HUDEP-2 (cell line): ENCODE data around the gene OR5AP2.
A peak's percentile ranks its signal among the peaks of the same experiment; 100 is the strongest.
"Not testable (repeated sequence)": the region's sequence is repeated elsewhere in the genome, so short reads cannot be mapped to it uniquely, and the experiment has no call there.

Experiments
- DNase-seq, 76 experiments: peaks; one replicate each; lab custom pipeline; 2025; ENCODE audit not compliant: unreplicated experiment in 76 of 76; lab: John Stamatoyannopoulos, UW

OR5AP2 gene

DNA sequence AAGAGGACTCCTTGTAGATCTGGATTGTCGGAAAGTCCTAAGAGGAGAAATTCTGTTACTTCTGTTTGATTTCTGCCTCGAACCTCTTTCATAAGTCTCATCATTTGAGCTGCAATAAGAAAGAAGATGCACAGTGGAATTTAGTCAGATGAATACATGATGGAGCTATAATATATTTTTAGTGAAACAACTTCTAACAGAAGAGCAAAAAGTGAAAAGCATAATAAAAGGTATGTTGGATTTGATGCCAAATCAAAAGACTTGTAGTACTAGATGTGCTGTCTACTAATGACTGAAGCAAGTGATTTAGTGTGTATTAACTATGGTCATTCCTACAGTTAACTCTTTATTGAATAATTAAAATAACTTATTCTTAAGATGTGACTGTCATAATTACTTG, at the start of gene OR5AP2:
TSS of gene OR5AP2 (minus strand) at position 101 of the 400 bp plus-strand sequence. CDS start at position 101, 0 bp downstream.
- no peak for DNase-seq

DNA sequence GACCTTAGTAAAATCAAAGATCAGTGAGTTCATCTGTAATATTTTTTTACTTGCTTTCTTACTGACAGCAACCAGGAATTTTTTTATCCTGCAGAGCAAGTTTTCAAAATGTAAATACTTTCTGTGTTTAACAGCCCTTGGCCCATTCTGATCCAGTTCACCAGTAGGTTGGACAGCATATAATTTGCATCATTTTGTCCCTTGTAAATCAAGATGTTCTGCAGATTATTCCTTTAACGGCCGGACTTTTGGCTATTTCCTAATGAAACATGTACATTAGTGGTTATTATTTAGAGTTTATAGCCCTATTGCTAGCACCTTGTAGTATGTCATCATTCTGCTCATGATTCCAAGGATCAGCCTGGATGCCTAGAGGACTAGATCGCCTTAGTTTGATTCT, 48.9 kb upstream of the OR5AP2 start:
- DNase-seq, result not testable (repeated sequence)

DNA sequence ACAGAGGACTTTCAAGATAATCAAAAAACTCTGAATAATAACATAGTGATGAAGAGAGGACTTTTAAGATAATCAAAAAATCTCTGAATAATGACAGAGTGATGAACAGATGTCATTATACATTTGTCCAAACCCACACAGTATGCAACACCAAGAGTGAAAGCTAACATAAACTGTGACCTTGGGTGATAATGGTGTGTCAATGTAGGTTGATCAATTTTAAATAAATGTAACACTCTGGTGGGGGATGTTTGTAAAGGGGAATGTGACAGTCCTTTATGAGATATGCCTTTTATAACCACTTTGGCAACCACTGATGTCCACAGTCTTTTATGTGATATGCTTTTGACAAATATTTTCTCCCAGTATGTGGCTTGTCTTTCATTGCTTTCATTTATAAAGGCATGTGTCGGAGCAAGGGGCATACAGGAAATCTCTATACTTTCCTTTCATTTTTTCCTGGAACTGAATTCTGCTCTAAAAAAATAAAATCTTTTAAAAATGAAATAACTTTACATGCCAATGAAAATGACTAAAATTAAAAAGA, 46.4 kb upstream of the OR5AP2 start:
- no peak for DNase-seq

DNA sequence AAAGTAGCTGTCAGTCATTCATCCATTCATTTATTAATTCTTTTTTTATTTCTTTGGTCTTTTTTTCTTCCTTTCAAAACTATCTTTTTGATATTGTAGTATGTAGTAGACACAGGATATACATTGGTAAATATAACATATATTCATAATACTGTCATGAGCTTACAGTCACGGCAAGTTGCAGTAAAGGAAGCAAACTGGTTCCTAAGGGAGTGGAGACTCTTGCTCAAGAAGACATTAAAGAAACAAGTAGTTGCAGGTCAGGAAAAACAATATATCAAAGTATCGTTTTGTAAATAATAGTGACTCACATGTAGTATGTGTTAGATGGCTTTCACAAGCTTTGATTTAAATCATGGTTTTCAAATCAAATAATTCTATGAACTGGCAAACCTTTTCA, 28.7 kb upstream of the OR5AP2 start:
- DNase-seq, result no peak

DNA sequence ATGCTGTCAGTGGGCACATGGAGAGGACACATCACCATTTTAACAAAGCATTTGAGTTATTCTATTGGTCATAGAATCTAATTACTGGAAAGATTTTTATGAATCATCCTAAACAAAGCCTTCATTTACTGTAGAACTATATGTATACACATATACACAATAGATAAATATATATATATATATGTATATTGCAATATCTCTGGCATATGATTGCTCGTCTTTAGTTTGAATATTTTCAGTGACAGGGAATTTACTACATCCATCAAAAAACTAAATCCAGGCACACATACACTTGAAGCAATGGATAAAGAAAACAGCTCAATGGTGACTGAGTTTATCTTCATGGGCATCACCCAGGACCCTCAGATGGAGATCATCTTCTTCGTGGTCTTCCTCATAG, 21.1 kb upstream of the OR5AP2 start, which contains the start of gene OR5AR1:
TSS of gene OR5AR1 (plus strand) at position 301 of the 400 bp plus-strand sequence. CDS start at position 301, 0 bp downstream.
- no peak for DNase-seq

DNA sequence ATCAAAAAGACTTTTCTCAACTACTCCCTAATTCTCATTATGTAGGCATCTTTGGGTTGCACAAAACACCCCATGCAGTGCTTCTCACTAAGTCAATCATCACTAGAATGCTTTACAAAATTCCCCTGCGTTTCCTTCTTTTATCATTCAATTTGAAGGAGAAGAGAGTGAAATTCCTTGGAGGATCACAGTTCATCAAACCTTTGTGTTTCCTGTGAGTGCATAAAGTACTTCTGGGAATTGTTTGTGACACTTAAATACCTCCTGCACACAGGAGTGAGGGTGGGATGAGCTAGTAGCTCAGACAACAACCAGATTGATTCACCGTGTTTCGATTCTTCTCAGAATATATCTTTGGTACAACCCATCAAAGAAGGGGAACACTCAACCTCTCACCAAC, 17.5 kb upstream of the OR5AP2 start:
- DNase-seq, result no peak

DNA sequence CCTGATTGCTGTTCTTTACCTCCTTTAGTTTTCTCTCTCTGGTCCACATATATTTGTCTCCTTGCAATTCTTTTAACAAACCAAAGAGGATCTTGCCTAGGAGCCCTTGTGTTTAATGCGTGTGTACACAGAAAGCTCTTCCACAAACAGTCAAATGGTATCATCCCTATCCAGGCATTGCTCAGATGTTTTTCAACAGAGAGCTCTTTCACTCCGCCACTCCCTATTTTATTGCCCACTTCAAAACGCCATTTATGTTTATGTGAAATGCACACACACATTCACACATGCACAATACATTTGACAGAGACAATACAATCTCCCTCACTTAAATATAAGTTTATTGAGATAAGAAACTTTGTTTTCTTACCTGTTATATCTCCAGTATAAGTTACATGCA, 4.7 kb downstream of the OR5AP2 start:
- no peak for DNase-seq

DNA sequence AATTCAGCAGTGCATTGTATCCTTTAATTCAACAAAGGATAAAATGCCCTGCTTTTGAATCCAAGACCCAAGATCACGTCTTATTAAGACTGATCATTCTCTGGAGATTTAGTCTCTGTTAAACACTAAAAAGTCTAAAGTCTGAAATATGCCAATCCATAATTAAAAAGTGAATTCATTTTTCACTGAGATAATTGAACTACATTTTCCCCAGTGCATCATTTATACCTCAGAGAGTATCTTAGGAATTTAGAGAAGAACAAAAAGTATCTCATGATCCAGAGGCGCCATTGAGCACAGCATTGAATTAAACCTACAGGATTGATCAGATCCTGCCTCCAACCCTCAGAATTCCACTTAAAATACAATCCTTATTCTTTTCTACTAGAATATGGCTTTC, 5.4 kb downstream of the OR5AP2 start:
- no peak for DNase-seq

DNA sequence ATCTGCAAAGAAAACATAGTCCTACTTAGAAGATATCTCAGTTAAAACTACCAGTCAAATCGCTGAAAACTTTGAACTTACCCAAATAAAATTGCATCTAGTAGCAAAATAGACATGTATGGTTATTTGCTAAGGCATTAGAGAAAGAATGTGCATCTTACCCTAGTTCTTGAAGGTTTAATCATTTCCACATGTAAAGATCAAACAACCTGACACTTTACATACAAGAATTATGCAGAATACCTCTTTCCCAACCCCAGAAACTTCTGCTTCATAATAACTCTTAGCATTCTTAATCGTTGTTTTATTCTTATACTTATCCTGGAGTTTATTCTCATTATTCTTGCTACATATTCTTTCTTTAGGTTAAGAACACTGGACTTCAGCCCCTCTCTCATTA, 9.9 kb downstream of the OR5AP2 start:
- DNase-seq, result no peak

DNA sequence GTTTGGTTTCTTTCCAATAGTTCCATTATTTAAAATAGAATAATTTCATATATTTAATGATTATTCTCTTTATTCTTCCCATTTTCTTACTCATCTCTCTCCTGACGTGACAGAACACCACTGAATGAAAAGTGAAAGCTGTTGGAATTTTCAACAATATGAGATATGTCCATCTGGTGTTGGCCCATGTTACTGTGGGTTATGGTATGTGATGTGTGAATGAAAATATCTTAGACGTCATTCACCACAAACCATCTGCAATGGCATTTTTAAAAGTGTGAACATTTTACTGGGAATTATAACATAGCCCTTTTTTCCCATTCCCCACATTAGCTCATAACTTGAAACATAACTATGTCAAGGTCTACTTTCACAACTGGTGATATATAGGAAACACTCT, 16.3 kb downstream of the OR5AP2 start:
- DNase-seq, result no peak

DNA sequence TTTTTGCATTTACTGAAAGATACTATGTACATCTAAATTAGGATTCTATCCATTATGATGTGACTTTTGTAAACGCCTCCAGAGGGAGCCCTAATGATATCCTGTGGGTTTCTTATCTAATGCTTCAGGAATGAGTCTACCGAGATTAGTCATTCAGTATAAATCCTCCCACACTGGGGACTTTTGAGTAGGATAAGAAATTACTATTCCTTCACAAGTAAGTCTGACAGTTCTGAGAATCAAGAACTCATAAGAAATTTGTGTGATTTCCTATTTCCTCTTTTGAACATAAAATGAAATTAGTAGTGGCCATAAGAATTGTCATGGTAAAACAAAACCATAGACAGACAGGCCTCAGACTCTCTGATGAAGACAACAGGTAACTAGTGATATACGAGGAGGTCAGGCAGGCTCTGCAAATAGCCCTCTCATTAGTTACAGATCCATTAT, 17.6 kb downstream of the OR5AP2 start:
- peak in 14 of 76 experiments; percentile 0 to 60 (median 8) for DNase-seq

DNA sequence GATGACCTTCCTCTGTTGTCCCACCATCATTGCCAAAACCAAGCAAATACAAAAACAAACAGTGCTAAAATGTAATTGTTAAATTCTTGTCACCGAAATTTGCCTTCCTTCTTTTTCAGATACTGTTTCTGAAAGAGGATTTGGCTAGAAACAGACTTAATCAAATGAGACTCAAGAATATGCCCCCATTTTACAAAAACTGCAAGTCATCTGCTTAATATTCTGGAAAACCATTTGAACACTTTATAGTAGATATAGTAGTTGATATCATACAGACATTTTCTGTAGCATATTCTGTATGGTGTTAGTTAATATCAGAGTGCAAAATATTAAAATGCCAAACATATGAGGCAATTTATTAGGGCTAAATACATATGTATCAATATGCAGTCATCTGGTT, 31.1 kb downstream of the OR5AP2 start:
- no peak for DNase-seq

DNA sequence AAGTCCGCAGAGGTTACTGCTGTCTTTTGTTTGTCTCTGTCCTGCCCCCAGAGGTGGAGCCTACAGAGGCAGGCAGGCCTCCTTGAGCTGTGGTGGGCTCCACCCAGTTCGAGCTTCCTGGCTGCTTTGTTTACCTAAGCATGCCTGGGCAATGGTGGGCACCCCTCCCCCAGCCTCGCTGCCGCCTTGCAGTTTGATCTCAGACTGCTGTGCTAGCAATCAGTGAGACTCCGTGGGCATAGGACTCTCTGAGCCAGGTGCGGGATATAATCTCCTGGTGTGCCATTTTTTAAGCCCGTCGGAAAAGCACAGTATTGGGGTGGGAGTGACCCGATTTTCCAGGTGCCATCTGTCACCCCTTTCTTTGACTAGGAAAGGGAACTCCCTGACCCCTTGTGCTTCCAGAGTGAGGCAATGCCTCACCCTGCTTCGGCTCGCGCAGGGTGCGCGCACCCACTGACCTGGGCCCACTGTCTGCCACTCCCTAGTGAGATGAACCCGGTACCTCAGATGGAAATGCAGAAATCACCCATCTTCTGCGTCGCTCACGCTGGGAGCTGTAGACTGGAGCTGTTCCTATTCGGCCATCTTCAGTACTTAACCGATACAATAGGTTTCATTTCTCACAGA, 50.0 kb downstream of the OR5AP2 start:
- DNase-seq, result not testable (repeated sequence)
